Activated effector memory CD4-positive, alpha-beta T cell treated with Interleukin-2 at 50 U/mL for 16 hours (primary cell): ENCODE data around the gene SDF4.

Experiments used
- DNase-seq: peaks from one replicate; pipeline ENCODE4 v3.0.0-alpha.2; 2020

Gene SDF4

DNA sequence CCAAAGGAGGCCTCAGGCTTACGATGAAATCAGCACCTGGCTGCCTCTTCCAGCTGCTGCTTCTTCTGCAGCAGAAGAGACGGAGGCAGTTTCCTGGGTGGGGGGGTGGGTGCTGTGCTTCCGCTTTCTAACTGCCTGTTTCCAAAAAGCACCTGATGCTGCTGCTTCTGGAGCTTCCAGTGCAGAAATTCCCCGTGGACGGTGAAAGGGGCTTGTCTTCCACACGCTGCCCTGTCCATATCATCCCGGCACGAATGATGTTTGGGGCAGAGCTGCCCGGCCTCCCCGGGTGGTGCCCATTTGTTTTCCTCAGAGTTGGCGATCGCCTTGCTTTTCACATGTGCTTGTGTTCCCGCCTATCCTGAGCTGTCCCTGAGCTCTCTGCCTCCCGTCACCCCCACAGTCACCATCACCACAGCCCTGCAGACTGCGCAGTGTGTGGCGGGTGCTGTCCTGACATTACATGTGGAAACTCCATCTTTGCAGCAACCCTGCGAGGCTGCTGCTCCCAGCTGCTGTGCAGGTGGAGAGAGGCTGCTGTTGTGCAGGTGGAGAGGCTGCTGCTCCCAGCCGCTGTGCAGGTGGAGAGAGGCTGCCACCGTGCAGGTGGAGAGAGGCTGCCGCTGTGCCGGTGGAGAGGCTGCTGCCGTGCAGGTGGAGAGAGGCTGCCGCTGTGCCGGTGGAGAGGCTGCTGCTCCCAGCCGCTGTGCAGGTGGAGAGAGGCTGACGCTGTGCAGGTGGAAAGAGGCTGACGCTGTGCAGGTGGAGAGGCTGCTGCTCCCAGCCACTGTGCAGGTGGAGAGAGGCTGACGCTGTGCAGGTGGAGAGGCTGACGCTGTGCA lies 56.4 kb downstream of the SDF4 start:
- no peak for DNase-seq

- DNase-seq: peak; percentile 47
Measured at GRCh38 chr1:1173793-1174415, 57.9 kb downstream of the SDF4 start, which contains the start of gene TTLL10. Gene TTLL10 (plus strand): TSS chr1:1173880. CDS start chr1:1179216, 5,336 bp downstream.

DNA sequence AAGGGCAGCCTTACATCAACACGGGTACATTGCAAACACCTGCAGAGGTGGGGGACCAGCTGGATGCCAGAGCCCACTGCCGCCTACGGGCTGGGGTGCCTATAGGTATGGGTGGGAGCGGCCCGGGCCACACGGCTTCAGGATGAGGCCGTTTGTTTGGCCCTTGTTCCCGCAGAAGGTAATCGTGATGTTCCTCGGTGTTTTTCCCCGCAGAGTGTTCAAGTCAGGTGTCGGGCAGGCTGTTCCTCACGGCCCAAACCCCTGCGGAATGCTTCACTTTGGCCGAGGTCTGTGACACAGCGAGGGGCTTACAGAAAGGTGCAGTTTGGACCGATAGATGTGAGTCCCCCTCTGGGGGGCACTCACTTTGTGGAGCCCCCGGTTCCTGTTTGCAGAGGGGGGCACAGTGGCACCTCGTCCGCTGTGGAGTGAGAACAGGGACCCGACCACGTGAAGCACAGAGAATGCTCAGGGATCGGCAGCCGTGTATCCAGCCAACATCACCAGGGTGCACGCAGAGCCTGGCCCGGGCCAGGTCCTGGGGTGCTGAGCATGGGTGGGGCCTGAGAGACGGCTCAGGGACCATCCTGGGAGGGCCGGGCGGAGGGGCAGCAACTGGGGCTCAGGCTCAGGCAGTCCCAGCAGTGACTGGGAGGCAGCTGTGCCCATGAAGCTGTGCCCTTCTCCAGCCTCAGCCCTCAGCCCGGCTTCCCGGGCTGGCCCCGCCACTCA lies 58.6 kb downstream of the SDF4 start:
- no peak for DNase-seq

- DNase-seq: no peak
Measured at GRCh38 chr1:1171546-1172340, 60.1 kb downstream of the SDF4 start.

DNA sequence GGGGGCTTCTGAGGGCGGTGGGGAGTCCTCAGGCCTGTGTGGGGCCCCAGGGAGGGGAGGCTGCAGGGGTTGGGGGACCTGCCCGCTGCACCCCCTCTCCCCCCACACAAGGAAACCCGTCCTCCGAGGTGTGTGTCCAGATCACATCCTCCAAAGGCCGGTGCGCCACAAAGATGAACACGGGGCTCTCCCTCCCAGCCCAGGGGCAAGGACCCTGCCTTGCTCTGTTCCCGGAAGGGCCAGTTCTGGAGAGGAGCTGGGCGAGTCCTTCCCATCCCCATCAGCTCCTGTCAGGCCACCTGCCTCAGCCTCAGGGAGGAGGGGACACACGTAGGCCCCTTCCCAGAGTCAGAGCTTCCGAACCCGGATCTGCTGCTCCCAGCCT lies 60.6 kb downstream of the SDF4 start:
- DNase-seq: no peak

DNA sequence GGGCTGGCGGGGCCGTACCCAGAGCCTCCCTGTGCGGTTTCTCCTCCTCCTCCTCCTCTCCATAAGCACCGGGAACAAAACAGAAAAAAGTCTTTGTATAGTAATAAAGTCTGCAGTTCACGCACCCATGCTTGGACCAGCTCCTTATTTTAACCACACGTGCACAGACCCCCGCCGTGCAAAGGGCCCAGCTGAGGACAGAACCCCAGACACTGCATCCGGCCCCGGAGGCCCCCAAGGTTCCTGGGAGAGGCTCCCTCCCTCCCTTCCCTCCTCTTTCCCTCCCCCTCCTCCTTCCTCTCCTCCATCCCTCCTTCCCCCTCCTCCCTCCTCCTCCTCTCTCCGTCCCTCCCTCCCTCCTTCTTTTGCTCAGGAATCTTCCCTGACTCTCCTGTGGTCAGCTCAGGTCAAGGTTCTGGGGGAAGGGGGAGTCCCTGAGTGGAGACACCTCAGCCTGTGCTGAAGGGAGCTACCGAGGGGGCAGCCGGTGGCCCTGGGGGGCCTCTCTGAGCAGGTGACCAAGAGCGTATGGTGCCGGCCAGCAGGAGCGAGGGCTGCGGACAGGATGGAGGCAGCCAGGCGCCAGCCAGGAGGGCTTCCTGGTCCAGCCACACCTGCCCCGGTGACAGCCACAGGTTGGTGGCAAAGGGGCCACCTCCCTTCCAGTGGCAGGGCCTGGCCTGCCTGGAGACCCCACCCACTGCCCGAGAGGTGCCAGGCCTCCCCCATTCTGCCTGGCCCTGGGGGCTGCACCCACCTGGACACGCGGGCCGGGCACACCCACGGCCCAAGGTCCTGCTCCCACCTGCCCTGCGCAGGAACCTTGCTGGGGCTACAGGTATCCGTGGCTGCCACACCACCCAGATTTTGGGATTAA lies 61.3 kb downstream of the SDF4 start:
- DNase-seq: no peak

DNA sequence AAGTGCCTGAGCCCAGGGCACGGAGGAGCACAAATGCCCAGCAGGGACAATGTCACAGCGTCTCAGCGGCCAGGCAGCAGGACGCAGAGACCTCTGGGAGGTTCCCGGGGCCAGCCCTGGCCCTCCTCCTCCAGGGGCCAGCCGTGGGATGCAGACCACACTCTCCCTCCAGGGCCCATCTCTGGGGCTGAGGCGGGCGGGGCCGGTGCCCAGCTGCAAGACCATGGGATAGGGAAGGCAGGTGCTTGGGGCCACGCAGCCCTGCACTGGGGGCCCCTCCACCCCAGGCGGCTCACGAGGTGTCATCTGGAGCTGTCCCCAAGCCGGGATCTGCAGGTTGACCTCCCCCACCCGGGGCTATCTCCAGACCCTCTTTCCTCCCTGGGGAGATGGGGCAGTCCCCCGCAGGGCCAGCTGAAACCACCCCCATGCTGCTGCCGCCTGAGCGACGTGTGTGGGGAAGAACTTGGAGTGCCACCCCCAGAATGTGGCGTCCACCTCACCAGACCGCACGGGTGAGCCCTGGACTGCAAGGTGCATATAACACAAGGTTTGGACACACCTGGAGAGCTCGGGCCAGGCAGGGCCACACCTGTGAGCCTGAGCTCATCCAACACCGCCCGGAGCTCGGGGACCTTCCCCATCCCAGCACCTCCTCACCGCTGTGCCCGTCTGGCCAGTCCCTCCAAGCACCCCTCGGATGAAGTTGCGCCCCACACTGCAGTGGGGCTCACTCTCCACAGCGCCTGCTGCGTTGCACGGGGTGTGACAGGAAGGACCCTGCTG lies 62.2 kb downstream of the SDF4 start:
- DNase-seq: no peak

GRCh38 chr1:1168451-1169411 lies 63.1 kb downstream of the SDF4 start:
- DNase-seq: no peak

DNA sequence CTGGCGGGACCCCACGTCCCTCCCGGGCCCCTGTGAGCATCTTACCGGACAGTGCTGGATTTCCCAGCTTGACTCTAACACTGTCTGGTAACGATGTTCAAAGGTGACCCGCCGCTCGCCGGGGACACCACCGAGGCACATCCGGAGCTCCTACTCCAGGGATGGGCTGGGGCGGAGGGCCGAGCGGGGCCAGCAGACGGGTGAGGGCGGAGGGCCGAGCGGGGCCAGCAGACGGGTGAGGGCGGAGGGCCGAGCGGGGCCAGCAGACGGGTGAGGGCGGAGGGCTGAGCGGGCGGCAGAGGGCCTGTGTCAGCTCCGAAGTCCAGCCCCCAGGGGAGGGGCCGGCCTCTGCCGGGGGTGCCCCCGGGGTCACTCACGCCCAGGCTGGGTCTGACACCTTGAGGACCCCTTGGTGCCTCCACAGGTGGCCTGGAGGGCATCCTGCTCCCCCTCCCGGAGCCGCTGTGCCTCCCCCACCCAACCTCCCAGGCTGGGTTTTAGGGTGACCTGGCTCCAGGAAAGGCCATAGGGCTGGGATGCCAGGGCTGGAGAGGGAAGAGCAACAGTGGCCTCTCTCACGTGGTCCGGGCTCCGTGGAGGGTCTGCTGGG lies 63.9 kb downstream of the SDF4 start:
- no peak for DNase-seq

DNA sequence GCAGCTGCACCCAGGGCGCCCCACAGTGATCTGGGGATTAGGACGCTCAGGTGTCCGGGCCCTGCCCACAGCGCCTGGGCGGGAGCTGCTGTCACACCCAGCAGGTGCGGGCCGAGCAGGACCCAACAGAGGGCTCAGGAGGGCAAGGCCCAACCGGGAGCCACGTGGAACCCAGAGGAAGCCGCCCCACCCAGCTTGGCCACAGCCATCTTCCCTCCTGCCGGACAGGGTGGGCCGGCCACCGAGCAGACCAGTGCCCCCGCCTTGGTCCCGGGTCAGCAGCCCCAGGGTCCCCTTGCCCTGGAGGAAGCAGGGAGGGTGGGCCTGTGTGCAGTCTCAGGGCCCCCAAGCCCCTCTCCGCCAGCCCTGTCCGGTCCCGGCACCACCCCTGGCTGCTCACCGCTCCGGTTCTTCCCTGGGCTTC lies 64.4 kb downstream of the SDF4 start:
- no peak for DNase-seq
